DOHH2 (cell line): ENCODE measurements around the gene PARS2.

Source experiments
- EZH2phosphoT487 ChIP-seq: fragments of 200-600 bp; sonication (generic); IDR thresholded peaks from 2 replicates; pipeline ENCODE4 v1.6.1; 2017; ENCODE audit warnings: borderline replicate concordance, mild to moderate bottlenecking, antibody characterized with exemption, low read length, moderate library complexity, mixed read lengths
- TF ChIP-seq, protein P1 (sequence below): fragments of 200-600 bp; sonication (generic); IDR thresholded peaks from one replicate; pipeline ENCODE4 v1.5.1; 2014; ENCODE audit warnings: antibody characterized with exemption, mild to moderate bottlenecking, low read depth, low read length; ENCODE audit not compliant: poor library complexity, severe bottlenecking

DNA sequence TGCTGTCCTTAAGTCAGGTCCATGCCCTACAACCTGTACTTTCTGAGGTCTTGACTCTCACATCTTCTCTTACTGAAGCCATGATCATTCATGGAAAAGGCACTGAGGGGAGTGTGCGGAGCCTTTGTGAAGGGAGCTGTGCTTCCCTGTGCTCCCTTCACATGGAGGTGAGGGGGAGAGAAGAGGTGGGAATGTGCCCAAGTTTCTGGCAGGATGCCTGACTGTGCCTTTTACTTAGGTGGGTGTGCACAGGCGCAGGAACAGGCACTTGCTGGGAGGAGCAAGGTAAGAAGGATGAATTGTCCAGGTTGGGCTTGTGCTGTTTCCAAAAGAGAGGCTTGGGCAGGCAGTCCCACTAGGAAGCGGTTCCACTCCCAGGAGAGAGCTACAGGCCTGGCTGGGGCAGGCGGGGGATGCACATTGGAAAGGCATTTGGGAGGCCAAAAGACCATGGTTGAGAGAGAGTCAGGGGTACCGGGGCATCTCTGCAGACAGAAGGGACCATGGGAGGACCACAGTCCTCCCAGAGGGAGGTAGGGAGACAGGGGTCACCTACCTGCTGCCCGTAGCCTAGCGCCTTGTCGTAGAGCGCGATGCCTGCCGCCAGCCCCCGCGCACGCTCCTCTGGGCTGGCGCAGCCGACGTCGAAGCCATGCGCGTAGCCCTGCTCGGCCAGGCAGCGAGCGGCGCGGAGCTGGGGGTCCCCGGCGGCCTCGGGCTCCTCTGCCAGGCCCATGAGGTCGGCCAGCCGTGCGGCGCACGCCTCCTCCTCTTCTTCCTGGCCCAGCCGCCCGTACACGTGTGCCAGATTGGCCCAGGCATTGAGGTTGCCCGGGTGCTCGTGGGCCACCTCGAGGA lies 35.9 kb upstream of the PARS2 start:
- no peak for TF ChIP-seq EZH2phosphoT487
- TF ChIP-seq, protein P1, sequence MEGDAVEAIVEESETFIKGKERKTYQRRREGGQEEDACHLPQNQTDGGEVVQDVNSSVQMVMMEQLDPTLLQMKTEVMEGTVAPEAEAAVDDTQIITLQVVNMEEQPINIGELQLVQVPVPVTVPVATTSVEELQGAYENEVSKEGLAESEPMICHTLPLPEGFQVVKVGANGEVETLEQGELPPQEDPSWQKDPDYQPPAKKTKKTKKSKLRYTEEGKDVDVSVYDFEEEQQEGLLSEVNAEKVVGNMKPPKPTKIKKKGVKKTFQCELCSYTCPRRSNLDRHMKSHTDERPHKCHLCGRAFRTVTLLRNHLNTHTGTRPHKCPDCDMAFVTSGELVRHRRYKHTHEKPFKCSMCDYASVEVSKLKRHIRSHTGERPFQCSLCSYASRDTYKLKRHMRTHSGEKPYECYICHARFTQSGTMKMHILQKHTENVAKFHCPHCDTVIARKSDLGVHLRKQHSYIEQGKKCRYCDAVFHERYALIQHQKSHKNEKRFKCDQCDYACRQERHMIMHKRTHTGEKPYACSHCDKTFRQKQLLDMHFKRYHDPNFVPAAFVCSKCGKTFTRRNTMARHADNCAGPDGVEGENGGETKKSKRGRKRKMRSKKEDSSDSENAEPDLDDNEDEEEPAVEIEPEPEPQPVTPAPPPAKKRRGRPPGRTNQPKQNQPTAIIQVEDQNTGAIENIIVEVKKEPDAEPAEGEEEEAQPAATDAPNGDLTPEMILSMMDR: no peak
